D721Med (cell line): ENCODE measurements around the gene TRPC4AP.
"Not testable (repeated sequence)": the region's sequence is repeated elsewhere in the genome, so short reads cannot be mapped to it uniquely, and the experiment has no call there.

Experiments used
- DNase-seq: peaks from one replicate; pipeline ENCODE4 v3.0.0; 2011; ENCODE audit warnings: low spot score; ENCODE audit not compliant: insufficient read length
- FAIRE-seq: peaks from 2 replicates; lab custom pipeline; 2011; peaks lifted over from hg19 to GRCh38; lab: Jason Lieb, UNC
- CTCF ChIP-seq: IDR thresholded peaks from 2 replicates; pipeline ENCODE4 v1.5.1; 2012; ENCODE audit warnings: mild to moderate bottlenecking, control low read depth; ENCODE audit not compliant: insufficient read depth; ENCODE audit errors: missing control alignments

Gene TRPC4AP

DNA sequence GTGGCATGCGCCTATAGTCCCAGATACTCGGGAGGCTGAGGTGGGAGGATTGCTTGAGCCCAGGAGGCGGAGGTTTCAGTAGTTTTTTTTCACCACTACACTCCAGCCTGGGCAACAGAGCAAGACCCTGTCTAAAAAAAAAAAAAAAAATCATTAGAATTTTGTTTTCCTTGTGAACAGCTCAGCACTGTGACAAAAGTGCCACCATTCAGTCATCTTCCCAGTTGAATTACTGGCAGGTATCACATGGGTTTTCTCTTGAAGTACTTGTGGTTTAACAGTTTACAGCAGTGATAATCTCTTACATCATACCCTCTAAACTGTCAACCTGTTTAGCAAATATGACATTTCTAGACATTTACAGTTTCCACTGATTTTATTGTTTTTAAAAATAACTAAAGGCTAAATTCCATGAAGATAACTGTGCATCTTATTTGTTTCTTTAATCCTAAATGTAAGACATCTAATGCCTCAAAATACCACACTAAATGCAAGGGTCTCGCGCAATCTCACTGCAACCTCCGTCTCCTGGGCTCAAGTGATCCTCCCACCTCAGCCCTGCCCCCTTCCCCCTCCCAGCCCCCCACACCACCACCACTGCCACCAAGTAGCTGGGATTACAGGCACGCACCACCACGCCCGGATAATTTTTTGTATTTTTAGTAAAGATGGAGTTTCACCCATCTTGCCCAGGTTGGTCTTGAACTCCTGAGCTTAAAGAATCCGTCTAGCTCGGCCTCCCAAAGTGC, 7.0 kb downstream of the TRPC4AP start:
- FAIRE-seq (no peak), DNase-seq (no peak)
- no peak for TF ChIP-seq CTCF

DNA sequence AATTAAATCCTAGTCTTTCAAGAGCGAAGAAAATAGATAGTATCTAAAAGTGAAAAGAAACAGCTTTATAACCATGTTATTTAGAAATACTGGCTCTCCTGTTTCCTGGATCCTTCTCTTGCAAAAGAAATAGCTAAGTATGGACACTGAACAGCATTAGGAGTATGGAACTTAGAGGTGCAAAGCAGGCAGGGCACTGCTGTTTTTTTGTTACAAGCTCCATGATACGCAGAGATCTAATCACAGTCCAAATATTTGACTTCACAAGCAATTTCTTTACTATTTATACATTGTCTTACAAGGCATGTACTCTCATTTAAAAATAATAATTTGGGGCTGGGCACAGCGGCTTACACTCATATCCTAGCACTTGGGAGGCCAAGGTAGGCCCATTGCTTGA, 7.6 kb downstream of the TRPC4AP start:
- no peak for TF ChIP-seq CTCF
- no peak for FAIRE-seq
- DNase-seq = no peak

DNA sequence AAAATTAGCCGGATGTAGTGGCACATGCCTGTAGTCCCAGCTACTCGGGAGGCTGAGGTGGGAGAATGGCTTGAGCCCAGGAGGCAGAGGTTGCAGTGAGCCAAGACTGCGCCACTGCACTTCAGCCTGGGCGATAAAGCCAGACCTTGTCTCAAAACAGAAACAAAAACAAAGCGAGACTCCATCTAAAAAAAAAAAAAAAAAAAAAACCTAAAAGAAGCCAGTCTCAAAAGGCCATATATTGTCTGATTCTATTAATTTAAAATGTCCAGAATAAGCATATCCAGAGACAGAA, 12.3 kb downstream of the TRPC4AP start:
- not testable (repeated sequence) for DNase-seq, FAIRE-seq

GRCh38 chr20:35079472-35080347, 12.9 kb downstream of the TRPC4AP start:
- no peak for DNase-seq
- no peak for FAIRE-seq
- no peak for TF ChIP-seq CTCF

DNA sequence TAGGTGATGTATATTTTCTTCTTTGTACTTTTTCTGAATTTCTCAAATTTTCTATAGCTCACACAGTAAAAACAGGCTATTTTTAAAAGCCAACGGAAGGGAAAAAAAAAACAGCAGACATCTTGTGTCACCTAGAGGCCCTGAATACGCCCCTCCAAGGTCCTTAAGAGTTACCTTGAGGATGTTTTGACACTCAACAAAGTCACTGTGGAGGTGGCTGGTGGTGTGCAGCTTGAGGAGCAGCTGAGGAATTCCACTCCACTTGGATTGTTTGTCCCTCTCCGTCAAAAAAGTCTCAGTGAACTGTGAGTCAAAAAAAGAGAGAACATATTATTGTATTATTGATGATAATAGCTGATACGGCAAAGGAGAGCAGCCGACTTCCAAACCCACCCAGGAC, 14.7 kb downstream of the TRPC4AP start:
- TF ChIP-seq CTCF = no peak
- no peak for FAIRE-seq
- DNase-seq = no peak

GRCh38 chr20:35077341-35077740, 15.3 kb downstream of the TRPC4AP start:
- FAIRE-seq (no peak), DNase-seq (no peak)
- TF ChIP-seq CTCF = no peak

GRCh38 chr20:35071436-35072153, 21.0 kb downstream of the TRPC4AP start:
- not testable (repeated sequence) for DNase-seq, FAIRE-seq
